T-helper 2 cell treated with Interferon-gamma antibody and Interleukin-4, amounts not matched to agents 5 μg/mL and 100 μg/mL, for 36 hours (primary cell): ENCODE data around the gene PHF21A.

ENCODE experiments used
- DNase-seq: peaks from one replicate; pipeline ENCODE4 v3.0.0; 2021; ENCODE audit warnings: low spot score
- H3K27ac Mint-ChIP-seq: one replicate; pipeline ENCODE4 v1.8.0; 2021; ENCODE audit warnings: mild to moderate bottlenecking, mixed read lengths
- H3K27me3 Mint-ChIP-seq: one replicate; pipeline ENCODE4 v1.8.0; 2021; ENCODE audit warnings: low read depth, mixed read lengths
- H3K36me3 Mint-ChIP-seq: one replicate; pipeline ENCODE4 v1.8.0; 2021; ENCODE audit warnings: low read depth, mixed read lengths
- H3K4me1 Mint-ChIP-seq: one replicate; pipeline ENCODE4 v1.8.0; 2021; ENCODE audit warnings: low read depth, mixed read lengths
- H3K4me3 Mint-ChIP-seq: one replicate; pipeline ENCODE4 v1.8.0; 2022; ENCODE audit warnings: mild to moderate bottlenecking, moderate library complexity, mixed read lengths
- H3K9me3 Mint-ChIP-seq: one replicate; pipeline ENCODE4 v1.8.0; 2021; ENCODE audit warnings: mixed read lengths

Gene PHF21A

DNA sequence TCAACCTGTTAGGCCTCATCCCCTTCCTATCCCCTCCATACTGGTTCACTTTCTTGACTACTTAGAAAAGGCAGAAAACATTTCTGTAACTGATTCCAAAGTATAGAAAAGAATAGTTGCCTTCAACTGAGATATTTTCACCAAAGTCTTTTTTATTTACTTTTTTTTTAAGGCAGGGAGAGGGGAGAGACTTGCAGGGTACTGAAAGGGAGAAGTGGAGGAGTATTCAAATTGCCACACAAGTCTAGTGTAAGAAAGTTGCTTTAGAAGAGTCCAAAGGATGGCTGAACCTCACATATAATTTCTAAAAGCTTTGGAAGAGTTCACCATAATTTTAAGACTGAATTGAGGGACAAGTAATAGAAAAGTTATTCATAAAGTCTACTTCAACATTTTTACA, 6.3 kb downstream of the PHF21A start:
- no peaks in the 10 kb centered on the region for H3K27me3 Mint-ChIP-seq
- peaks cover 12% of the 10 kb centered on the region for H3K36me3 Mint-ChIP-seq
- peak overlapping the region; percentile 35 for H3K4me3 Mint-ChIP-seq
- peaks cover 57% of the 10 kb centered on the region for H3K4me1 Mint-ChIP-seq
- H3K27ac Mint-ChIP-seq: peak overlapping the region; percentile 65
- H3K9me3 Mint-ChIP-seq: no peaks in the 10 kb centered on the region
- no peak for DNase-seq

DNA sequence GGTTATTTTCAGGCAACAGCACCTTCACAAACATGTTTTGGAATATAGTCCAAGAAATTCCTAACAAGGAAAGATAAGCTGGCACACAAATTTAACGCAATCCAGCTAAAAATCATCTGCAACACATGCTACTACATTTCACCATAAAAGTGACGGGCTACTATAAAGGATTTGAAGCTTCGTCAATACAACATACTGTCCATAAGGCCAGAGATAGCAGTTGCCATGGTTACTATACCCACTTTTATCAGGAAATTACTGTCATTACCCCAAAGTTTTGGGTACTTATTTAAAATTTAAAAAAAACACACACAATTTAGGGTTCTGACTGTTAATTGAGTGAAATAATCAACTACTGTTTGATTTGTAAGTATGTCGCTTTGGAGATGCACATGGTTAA, 6.9 kb downstream of the PHF21A start:
- Mint-ChIP-seq H3K4me3 (no peak overlapping the region), H3K27me3 (no peaks in the 10 kb centered on the region), H3K9me3 (no peaks in the 10 kb centered on the region), H3K36me3 (peaks cover 10% of the 10 kb centered on the region), H3K4me1 (peaks cover 54% of the 10 kb centered on the region), H3K27ac (no peak overlapping the region)
- DNase-seq: no peak

DNA sequence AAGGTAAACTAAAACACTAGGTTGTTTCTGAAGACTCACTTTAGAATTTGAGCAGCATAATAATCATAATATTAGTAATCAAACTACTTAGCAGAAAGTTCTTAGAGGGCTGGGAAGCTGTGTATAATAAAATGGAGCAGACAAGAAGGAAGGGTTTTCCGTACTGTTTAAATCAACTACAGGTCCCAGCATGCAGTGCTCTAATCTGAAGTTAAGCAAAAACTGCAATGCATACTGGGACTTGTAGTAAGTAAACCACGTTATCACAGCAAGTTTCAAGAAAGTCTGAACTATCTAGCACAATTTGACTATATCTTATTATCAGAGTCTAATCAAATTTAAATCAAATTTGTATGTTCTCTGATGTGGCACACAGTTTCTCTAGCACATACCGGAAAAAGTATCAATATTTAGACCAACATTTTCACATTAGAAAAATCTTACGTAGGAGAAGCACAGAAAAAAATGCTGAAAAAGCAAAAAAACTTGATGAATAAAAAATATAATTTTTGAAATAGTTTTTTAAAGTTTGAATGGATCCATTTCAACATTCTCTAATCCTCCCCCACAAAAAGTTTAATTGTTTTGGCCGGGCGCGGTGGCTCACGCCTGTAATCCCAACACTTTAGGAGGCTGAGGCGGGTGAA, 8.2 kb downstream of the PHF21A start:
- no peaks in the 10 kb centered on the region for H3K9me3 Mint-ChIP-seq
- H3K27me3 Mint-ChIP-seq: no peaks in the 10 kb centered on the region
- H3K4me3 Mint-ChIP-seq: peak overlapping the region; percentile 34
- peaks cover 6% of the 10 kb centered on the region for H3K36me3 Mint-ChIP-seq
- H3K4me1 Mint-ChIP-seq: peaks cover 41% of the 10 kb centered on the region
- DNase-seq: no peak
- no peak overlapping the region for H3K27ac Mint-ChIP-seq

DNA sequence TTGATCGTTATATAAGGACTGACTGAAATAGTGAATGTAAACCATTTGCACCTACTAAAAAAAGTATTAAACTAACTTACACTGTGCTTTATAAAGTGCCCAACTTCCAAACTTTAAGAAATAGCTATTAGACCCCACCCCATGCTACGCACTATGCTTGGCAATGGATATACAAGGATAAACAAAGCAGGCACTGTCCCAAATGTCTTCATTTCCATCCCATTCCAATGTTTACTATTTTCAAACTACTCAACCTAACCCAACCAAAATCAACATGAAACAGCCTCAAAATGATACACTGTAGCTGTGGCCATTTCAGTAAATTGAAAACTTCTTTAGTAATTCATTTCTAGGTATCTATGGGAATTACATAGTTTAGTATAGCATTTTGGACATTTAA, 12.5 kb downstream of the PHF21A start:
- H3K27me3 Mint-ChIP-seq: no peaks in the 10 kb centered on the region
- H3K4me1 Mint-ChIP-seq: peaks cover 25% of the 10 kb centered on the region
- H3K27ac Mint-ChIP-seq: no peak overlapping the region
- peaks cover 4% of the 10 kb centered on the region for H3K36me3 Mint-ChIP-seq
- no peak overlapping the region for H3K4me3 Mint-ChIP-seq
- DNase-seq: no peak
- H3K9me3 Mint-ChIP-seq: no peaks in the 10 kb centered on the region

DNA sequence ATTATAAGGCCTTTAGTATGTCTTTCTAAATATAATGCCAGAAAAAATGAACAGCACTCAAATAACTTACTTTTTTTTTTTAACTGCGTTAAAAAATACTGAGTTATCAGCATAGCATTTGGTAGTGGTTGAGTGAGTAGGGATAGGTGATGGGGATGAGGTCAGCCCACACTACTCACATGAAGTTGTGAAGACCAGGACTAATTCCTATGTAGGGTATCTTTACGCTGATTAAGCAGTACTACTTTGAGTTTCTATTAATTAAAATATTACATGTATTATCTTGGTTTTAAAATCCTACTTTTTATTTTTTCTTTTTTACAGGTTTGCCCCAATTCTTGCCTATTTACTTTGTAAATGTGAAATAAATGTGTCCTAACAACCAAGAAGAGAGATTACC, 13.5 kb downstream of the PHF21A start:
- Mint-ChIP-seq H3K36me3 (peaks cover 2% of the 10 kb centered on the region), H3K9me3 (no peaks in the 10 kb centered on the region), H3K4me3 (no peak overlapping the region), H3K27me3 (no peaks in the 10 kb centered on the region), H3K4me1 (peaks cover 20% of the 10 kb centered on the region), H3K27ac (no peak overlapping the region)
- DNase-seq: no peak

DNA sequence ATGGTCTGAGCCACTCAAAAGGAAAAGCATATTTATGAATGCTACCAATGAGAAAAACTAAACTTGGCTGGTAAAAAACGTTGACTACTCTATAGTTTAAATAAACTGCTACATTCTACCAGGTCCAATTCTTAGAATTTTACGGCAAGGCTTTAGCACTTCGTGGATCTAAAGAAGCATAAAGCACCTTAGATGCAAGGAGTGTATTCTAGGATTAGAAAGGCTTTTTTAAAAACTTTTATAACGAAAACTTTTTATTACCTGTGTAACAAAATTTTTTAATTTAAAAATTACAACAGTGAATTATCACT, 13.9 kb downstream of the PHF21A start:
- no peak overlapping the region for H3K27ac Mint-ChIP-seq
- peaks cover 2% of the 10 kb centered on the region for H3K36me3 Mint-ChIP-seq
- H3K4me1 Mint-ChIP-seq: peaks cover 16% of the 10 kb centered on the region
- H3K9me3 Mint-ChIP-seq: no peaks in the 10 kb centered on the region
- no peaks in the 10 kb centered on the region for H3K27me3 Mint-ChIP-seq
- no peak for DNase-seq
- H3K4me3 Mint-ChIP-seq: no peak overlapping the region

DNA sequence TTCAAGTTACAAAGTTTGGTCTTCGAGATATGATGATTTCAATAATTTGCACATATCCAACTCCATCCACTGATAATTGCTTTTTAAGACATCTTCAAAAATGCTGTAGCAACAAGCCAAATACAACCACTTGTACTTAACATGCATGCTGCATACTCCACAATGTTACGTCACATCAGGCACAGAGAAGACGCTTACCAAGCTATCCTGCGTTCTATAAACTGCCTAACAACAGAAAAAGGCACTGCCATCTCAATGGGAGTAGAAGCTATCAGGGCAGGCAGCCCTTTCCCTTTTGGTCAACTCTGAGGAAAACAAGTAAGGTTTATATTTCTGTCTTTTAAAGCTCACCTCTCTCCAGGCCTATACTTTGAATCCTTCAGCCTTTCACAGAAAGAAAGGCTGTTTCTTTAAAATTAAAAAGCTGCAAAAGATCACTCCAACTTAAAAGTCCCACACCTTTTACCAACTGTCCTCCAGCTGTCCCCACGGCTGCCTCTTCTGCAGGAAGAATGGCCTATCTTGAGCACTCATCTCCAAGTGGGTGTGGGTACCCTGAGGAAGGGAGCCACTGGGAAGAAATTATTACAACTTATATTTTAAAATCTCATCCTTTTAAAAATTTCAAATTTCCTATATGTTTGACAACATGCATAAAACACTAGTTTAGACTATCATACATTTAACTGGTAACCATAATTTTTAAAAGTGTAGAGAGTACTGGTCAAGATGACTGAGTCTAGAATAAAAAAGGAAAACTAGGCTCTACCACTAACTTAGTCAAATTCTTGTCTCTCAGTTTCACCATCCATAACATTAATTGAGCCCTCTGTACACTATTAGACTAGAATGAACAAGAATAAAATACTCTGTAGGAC, 14.5 kb downstream of the PHF21A start:
- Mint-ChIP-seq H3K27me3 (no peaks in the 10 kb centered on the region), H3K27ac (no peak overlapping the region), H3K36me3 (peaks cover 2% of the 10 kb centered on the region), H3K9me3 (no peaks in the 10 kb centered on the region), H3K4me1 (peaks cover 16% of the 10 kb centered on the region), H3K4me3 (no peak overlapping the region)
- no peak for DNase-seq

DNA sequence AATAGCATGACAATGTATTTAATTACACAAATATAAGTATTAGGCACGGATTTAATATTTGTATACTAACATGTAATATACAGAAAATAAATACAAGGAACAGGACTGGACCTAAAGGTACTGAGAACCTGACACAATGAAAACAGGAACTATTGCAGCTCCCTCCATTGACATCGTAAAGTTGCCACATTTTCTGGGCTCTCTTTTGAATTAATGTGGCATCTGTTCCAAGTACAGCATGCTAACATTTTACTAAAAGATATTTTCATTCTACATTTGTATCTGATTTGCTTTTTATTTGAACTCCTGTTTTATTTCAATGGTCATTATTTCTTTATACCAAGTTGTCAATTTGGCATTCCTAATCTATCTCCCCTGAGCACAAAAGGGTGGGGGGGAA, 15.3 kb downstream of the PHF21A start:
- H3K4me3 Mint-ChIP-seq: no peak overlapping the region
- peaks cover 2% of the 10 kb centered on the region for H3K36me3 Mint-ChIP-seq
- H3K27me3 Mint-ChIP-seq: no peaks in the 10 kb centered on the region
- H3K4me1 Mint-ChIP-seq: peaks cover 20% of the 10 kb centered on the region
- DNase-seq: no peak
- no peak overlapping the region for H3K27ac Mint-ChIP-seq
- no peaks in the 10 kb centered on the region for H3K9me3 Mint-ChIP-seq

DNA sequence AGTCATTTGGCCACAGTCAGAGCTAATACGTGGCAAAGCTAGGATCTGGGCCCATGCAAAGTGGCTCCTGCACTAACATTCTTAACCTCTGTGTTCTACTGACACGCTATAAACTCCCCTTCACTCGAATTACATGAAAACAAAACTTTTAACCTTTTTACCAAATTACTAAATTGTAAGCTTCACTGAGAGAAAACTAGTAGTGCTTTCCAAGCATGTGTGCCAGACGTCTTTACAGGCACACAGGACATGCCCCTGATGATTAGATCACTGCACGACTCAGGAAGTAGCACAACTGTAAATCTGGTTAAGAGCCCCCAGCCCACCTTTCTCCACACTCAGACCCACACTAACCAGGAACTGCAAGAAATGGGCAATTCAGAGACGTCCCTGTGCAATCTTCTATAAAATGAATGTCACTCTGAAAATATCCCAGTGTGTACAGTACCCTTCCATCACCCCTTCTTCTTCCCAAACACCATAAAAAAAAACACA, 16.1 kb downstream of the PHF21A start:
- no peak for DNase-seq
- H3K4me1 Mint-ChIP-seq: peaks cover 26% of the 10 kb centered on the region
- H3K4me3 Mint-ChIP-seq: no peak overlapping the region

DNA sequence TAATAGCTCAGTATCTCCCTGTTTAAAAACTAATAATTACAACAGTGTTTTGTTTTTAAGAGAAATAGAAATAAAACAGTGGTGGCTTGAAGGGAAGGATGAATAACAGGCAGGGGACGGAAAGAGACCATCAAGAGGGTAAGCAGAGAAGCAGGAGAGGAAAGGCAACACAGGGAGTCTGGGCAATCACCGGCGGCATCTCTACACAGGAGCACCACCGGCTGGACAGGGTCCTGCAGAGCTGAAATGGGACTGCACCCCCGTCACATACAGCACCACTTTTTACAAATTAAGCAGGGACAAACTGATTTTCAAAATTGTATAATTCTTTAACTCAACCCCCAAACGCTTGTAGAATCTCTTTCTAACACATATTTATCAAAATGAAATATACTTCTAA, 18.4 kb downstream of the PHF21A start:
- H3K27ac Mint-ChIP-seq: no peak overlapping the region
- H3K9me3 Mint-ChIP-seq: no peaks in the 10 kb centered on the region
- H3K4me1 Mint-ChIP-seq: peaks cover 37% of the 10 kb centered on the region

More for the DNA sequence above, 16.1 kb downstream of the PHF21A start:
- Mint-ChIP-seq H3K9me3 (no peaks in the 10 kb centered on the region), H3K27ac (no peak overlapping the region), H3K27me3 (no peaks in the 10 kb centered on the region), H3K36me3 (peaks cover 2% of the 10 kb centered on the region)

DNA sequence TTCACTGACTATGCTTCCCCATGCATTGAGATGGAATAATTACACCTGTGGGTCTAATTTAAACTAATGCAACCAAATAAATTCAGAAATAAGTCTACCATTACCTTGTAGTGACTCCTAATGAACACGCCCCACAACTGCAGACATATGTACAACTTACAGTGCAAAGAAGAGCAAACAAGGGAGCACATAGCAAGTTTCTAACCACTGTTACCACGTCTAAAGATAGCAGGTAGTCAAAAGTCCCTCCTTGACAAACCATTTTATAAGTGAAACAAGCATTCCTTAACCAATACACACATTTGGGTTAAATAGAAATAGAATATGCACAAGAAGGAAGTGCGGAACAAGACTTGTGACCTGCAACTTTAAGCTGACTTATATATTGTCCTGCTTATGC, 20.6 kb downstream of the PHF21A start:
- Mint-ChIP-seq H3K4me3 (peak overlapping the region; percentile 64), H3K36me3 (no peaks in the 10 kb centered on the region), H3K27me3 (no peaks in the 10 kb centered on the region), H3K9me3 (no peaks in the 10 kb centered on the region), H3K4me1 (peaks cover 32% of the 10 kb centered on the region), H3K27ac (peak overlapping the region; percentile 86)
- DNase-seq: no peak

More for the DNA sequence above, 18.4 kb downstream of the PHF21A start:
- no peaks in the 10 kb centered on the region for H3K27me3 Mint-ChIP-seq
- no peak overlapping the region for H3K4me3 Mint-ChIP-seq
- no peak for DNase-seq
- peaks cover 2% of the 10 kb centered on the region for H3K36me3 Mint-ChIP-seq

DNA sequence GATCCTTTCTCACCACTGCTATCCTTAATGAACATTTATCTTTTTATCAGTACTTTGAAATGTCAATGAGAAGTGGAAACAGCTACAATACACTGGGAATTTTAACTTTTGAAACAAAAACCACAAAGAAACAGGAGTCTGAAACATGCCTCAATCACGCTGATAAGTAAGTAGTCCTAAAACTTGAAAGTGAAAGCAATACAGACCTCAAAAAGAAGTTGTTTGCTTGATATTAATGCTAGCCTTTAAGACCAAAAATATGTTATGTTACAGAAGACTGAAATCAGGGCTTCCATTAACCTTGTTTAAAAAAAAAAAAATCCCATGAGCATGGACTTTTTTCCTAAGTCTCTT, 21.3 kb downstream of the PHF21A start:
- H3K9me3 Mint-ChIP-seq: no peaks in the 10 kb centered on the region
- no peak for DNase-seq
- H3K36me3 Mint-ChIP-seq: no peaks in the 10 kb centered on the region
- peaks cover 25% of the 10 kb centered on the region for H3K4me1 Mint-ChIP-seq
- peak overlapping the region; percentile 86 for H3K27ac Mint-ChIP-seq
- no peaks in the 10 kb centered on the region for H3K27me3 Mint-ChIP-seq
- H3K4me3 Mint-ChIP-seq: peak overlapping the region; percentile 60

DNA sequence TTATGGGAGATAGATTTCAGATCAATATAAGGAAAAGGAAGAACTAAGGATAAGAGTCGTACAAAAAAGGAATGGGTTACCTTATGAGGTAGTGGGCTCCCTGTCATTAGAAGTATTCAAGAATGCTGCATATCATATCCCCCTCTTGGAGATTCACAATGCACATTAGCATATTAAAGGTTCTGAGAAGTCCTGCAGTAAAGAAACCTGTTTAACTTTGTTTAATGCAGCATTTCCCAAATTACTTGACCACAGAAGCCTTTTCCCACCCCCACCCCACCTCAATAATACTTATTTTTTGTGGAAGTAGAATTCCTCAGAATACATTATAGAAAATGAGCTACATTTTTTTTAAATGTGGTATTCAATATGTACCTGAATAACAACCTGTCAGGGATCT, 30.9 kb downstream of the PHF21A start:
- no peak overlapping the region for H3K4me3 Mint-ChIP-seq
- no peaks in the 10 kb centered on the region for H3K4me1 Mint-ChIP-seq
- H3K36me3 Mint-ChIP-seq: peaks cover 3% of the 10 kb centered on the region
- DNase-seq: no peak
- no peaks in the 10 kb centered on the region for H3K9me3 Mint-ChIP-seq
- H3K27me3 Mint-ChIP-seq: no peaks in the 10 kb centered on the region
- H3K27ac Mint-ChIP-seq: no peak overlapping the region

DNA sequence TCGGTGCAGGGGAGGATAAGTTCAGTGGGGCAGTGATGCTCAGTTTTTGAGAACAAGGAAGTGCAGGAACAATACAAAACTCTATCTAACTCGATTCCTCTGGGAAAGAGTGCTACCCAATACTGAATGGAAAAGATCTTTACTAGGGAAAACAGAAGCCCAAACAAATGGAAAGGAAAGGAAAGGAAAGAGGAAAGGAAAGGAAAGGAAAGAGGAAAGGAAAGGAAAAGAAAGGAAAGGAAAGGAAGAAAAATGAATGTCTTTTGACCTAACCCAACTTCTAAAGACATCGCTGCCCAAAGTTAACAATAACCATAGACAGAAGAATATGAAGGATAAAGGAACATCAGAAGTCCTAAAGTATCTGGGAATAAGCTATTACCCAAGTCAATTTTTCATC, 41.6 kb downstream of the PHF21A start:
- H3K27me3 Mint-ChIP-seq: no peaks in the 10 kb centered on the region

More for the DNA sequence above, 41.6 kb downstream of the PHF21A start:
- H3K4me1 Mint-ChIP-seq: peaks cover 3% of the 10 kb centered on the region
- H3K27ac Mint-ChIP-seq: no peak overlapping the region
- no peak overlapping the region for H3K4me3 Mint-ChIP-seq
- peaks cover 18% of the 10 kb centered on the region for H3K36me3 Mint-ChIP-seq
- H3K9me3 Mint-ChIP-seq: no peaks in the 10 kb centered on the region
- DNase-seq: no peak
